ENCODE results near the gene FAM13B.

DNA sequence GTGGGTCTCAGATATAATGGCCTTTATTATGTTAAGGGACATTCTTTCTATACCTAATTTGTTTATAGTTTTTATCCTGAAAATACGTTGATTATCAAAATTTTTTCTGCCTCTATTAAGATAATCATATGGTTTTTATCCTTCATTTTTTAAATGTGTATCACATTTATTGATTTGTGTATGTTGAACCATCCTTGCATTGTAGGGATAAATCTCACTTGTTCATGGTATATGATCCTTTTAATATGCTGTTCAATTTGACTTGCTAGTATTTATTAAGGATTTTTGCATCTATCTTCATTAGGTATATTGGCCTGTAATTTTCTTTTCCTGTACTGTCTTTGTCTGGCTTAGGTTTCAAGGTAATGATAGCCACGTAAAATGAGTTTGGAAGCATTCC lies 118.1 kb downstream of the FAM13B start:
- TF ChIP-seq, protein P1, sequence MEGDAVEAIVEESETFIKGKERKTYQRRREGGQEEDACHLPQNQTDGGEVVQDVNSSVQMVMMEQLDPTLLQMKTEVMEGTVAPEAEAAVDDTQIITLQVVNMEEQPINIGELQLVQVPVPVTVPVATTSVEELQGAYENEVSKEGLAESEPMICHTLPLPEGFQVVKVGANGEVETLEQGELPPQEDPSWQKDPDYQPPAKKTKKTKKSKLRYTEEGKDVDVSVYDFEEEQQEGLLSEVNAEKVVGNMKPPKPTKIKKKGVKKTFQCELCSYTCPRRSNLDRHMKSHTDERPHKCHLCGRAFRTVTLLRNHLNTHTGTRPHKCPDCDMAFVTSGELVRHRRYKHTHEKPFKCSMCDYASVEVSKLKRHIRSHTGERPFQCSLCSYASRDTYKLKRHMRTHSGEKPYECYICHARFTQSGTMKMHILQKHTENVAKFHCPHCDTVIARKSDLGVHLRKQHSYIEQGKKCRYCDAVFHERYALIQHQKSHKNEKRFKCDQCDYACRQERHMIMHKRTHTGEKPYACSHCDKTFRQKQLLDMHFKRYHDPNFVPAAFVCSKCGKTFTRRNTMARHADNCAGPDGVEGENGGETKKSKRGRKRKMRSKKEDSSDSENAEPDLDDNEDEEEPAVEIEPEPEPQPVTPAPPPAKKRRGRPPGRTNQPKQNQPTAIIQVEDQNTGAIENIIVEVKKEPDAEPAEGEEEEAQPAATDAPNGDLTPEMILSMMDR (IDR thresholded peaks at IDR 0.05; ENCODE audit: borderline replicate concordance, extremely low read depth, low read length, poor library complexity, severe bottlenecking): no peak
- no peak for TF ChIP-seq EZH2 (IDR thresholded peaks at IDR 0.05; ENCODE audit: borderline replicate concordance, low read depth, low read length, severe bottlenecking)

Data from DND-41 (cell line).